Left renal cortex interstitium (tissue), 4 donors: ENCODE data around the gene THUMPD3. TPM values are rescaled to one million over a fixed set of nuclear protein-coding genes. Genes with fewer than 3 reads are reported as not detected.
A peak's percentile ranks its signal among the peaks of the same experiment; 100 is the strongest.

Source experiments
- DNase-seq, 4 donors: peaks; one replicate each; pipeline ENCODE4 v3.0.0-alpha.2; 2013; ENCODE audit warnings: low read depth in 4 of 4, low spot score in 2 of 4, missing footprints in 1 of 4
- polyA plus RNA-seq, 4 donors: library from polyadenylated mRNA; unstranded; fragments of 120-200 nt; gene quantifications; one replicate each; pipeline ENCODE4 v1.2.1, GENCODE V29; 2013; ENCODE audit not compliant: insufficient read length in 4 of 4

The THUMPD3 gene
- polyA plus RNA-seq, 4 donors = 50.0 to 67.4 (median 59.9) TPM

GRCh38 chr3:9396632-9397331 is 33.9 kb downstream of the THUMPD3 start:
- peak; percentile 93 to 97 (median 96) for DNase-seq

- peak; percentile 85 to 93 (median 86) for DNase-seq
These were observed 34.6 kb downstream of the THUMPD3 start, which contains the start of gene SETD5 for GRCh38 chr3:9397332-9397905. Gene SETD5 (plus strand): TSS chr3:9397615. CDS start chr3:9428939, 31,324 bp downstream.

- peak in 2 of 4 donors; percentile 46 to 65 for DNase-seq
These were observed 35.2 kb downstream of the THUMPD3 start for GRCh38 chr3:9397906-9398699.

- DNase-seq = peak in 1 of 4 donors; percentile 51
These were observed 36.0 kb downstream of the THUMPD3 start for GRCh38 chr3:9398700-9399336.

- DNase-seq = no peak
These were observed 36.5 kb downstream of the THUMPD3 start for GRCh38 chr3:9399337-9399703.

GRCh38 chr3:9399746-9400145 is 36.9 kb downstream of the THUMPD3 start:
- DNase-seq = peak in 2 of 4 donors; percentile 72 to 77

- no peak for DNase-seq
These were observed 37.8 kb downstream of the THUMPD3 start for GRCh38 chr3:9400616-9401015.

- no peak for DNase-seq
These were observed 39.1 kb downstream of the THUMPD3 start for GRCh38 chr3:9401986-9402385.

GRCh38 chr3:9402410-9403228 is 39.8 kb downstream of the THUMPD3 start:
- DNase-seq = no peak

GRCh38 chr3:9403463-9403862 is 40.6 kb downstream of the THUMPD3 start:
- DNase-seq = no peak

- no peak for DNase-seq
These were observed 41.8 kb downstream of the THUMPD3 start for GRCh38 chr3:9404680-9405079.

- no peak for DNase-seq
These were observed 42.9 kb downstream of the THUMPD3 start for GRCh38 chr3:9405756-9406155.

- no peak for DNase-seq
These were observed 44.2 kb downstream of the THUMPD3 start for GRCh38 chr3:9406856-9407626.

- DNase-seq = no peak
These were observed 45.2 kb downstream of the THUMPD3 start for GRCh38 chr3:9408061-9408460.

GRCh38 chr3:9408546-9408945 is 45.7 kb downstream of the THUMPD3 start:
- DNase-seq = no peak

- no peak for DNase-seq
These were observed 47.4 kb downstream of the THUMPD3 start for GRCh38 chr3:9409981-9410854.

GRCh38 chr3:9411302-9411701 is 48.4 kb downstream of the THUMPD3 start:
- DNase-seq = no peak

- no peak for DNase-seq
These were observed 49.4 kb downstream of the THUMPD3 start for GRCh38 chr3:9412293-9412692.
